Erythroblast (primary cell): Measurements from ENCODE around the gene ANKDD1B.

Experiments
- GATA1 ChIP-seq: IDR thresholded peaks from 2 replicates; pipeline ENCODE4 v1.6.1; 2011; ENCODE audit warnings: low read depth, mild to moderate bottlenecking, control low read depth, low read length, moderate library complexity
- POLR2A ChIP-seq: IDR thresholded peaks from 2 replicates; pipeline ENCODE4 v1.6.1; 2011; ENCODE audit warnings: mild to moderate bottlenecking, low read length

GRCh38 chr5:75601996-75602395 lies 9.3 kb upstream of the ANKDD1B start:
- no peak for TF ChIP-seq POLR2A
- no peak for TF ChIP-seq GATA1
